ENCODE data around the gene TOMM22.

GRCh38 chr22:38699784-38700183, 18.0 kb downstream of the TOMM22 start:
- TF ChIP-seq EZH2 (optimal IDR thresholded peaks at IDR 0.05; ENCODE audit: low read depth, low read length) (no peak), CTCF (IDR thresholded peaks at IDR 0.05; ENCODE audit: low read length) (no peak)

Measured in MM.1S (cell line).